Measurements from ENCODE around the gene ZSCAN26.

The ZSCAN26 gene

GRCh38 chr6:28277746-28278145 lies 10.8 kb downstream of the ZSCAN26 start:
- H3K4me1 ChIP-seq (ENCODE audit: control insufficient read depth in 2 of 2, insufficient read depth in 1 of 2, low read depth in 1 of 2, low read length in 2 of 2): peaks cover 2 to 4% of the 10 kb centered on the region in 2 donors
- no peak overlapping the region for H3K27ac ChIP-seq (replicated peaks; ENCODE audit: low read length)
- no peak overlapping the region for H3K14ac ChIP-seq (ENCODE audit: low read length)
- H3K36me3 ChIP-seq (replicated peaks in 1 of 2; ENCODE audit: control insufficient read depth in 2 of 2, insufficient read depth in 2 of 2, low read length in 2 of 2): peaks cover 9 to 56% of the 10 kb centered on the region in 2 donors
- H2BK120ac ChIP-seq (ENCODE audit: low read depth, low read length): no peak overlapping the region
- H4K8ac ChIP-seq (ENCODE audit: low read depth, low read length): no peak overlapping the region
- no peak overlapping the region for H2BK12ac ChIP-seq (ENCODE audit: low read length)
- H3K9ac ChIP-seq (ENCODE audit: low read depth, low read length, poor library complexity): no peak overlapping the region
- H3K23ac ChIP-seq (ENCODE audit: low read depth, low read length, poor library complexity): no peak overlapping the region
- no peaks in the 10 kb centered on the region for H3K27me3 ChIP-seq (ENCODE audit: control insufficient read depth in 3 of 3, insufficient read depth in 3 of 3, low read depth in 1 of 3, low read length in 3 of 3)
- no peak overlapping the region for H3K4ac ChIP-seq (ENCODE audit: low read length)
- no peaks in the 10 kb centered on the region for H3K79me1 ChIP-seq (ENCODE audit: low read depth, low read length)
- H4K91ac ChIP-seq (ENCODE audit: low read depth, low read length, poor library complexity): no peak overlapping the region
- no peak overlapping the region for H3K18ac ChIP-seq (ENCODE audit: low read length)
- no peak overlapping the region for H2AFZ ChIP-seq (ENCODE audit: low read length)
- H3K9me3 ChIP-seq (replicated peaks in 1 of 2; ENCODE audit: control insufficient read depth in 2 of 2, insufficient read depth in 1 of 2, low read depth in 1 of 2, low read length in 2 of 2): no peaks in the 10 kb centered on the region
- H3K4me2 ChIP-seq (ENCODE audit: insufficient read depth, low read length, poor library complexity, severe bottlenecking): no peak overlapping the region
- H2BK5ac ChIP-seq (ENCODE audit: low read length): no peak overlapping the region
- no peak overlapping the region for H2AK5ac ChIP-seq (ENCODE audit: low read depth, low read length)
- no peak for DNase-seq (ENCODE audit: low spot score)
- H2BK15ac ChIP-seq (ENCODE audit: low read length): no peak overlapping the region
- no CpG with 5 or more reads among the region's 3 CpGs for WGBS, 2 donors (ENCODE audit: extremely low coverage in 2 of 2, insufficient read length in 2 of 2, insufficient replicate concordance in 1 of 2)
- no peak overlapping the region for H3K4me3 ChIP-seq (ENCODE audit: low read length in 2 of 2)

- H2AFZ ChIP-seq (ENCODE audit: low read length): peak overlapping the region; percentile 89
- H3K27me3 ChIP-seq (ENCODE audit: control insufficient read depth in 3 of 3, insufficient read depth in 3 of 3, low read depth in 1 of 3, low read length in 3 of 3): no peaks in the 10 kb centered on the region
- no peak overlapping the region for H3K4ac ChIP-seq (ENCODE audit: low read length)
- no peaks in the 10 kb centered on the region for H3K79me1 ChIP-seq (ENCODE audit: low read depth, low read length)
- peak overlapping the region; percentile 57 to 72 for H3K4me3 ChIP-seq (ENCODE audit: low read length in 2 of 2)
- no peak overlapping the region for H3K27ac ChIP-seq (replicated peaks; ENCODE audit: low read length)
- no peak overlapping the region for H2AK5ac ChIP-seq (ENCODE audit: low read depth, low read length)
- no peak overlapping the region for H3K18ac ChIP-seq (ENCODE audit: low read length)
- DNase-seq (ENCODE audit: low spot score): no peak
- H3K4me2 ChIP-seq (ENCODE audit: insufficient read depth, low read length, poor library complexity, severe bottlenecking): peak overlapping the region; percentile 70
- H3K36me3 ChIP-seq (replicated peaks in 1 of 2; ENCODE audit: control insufficient read depth in 2 of 2, insufficient read depth in 2 of 2, low read length in 2 of 2): peaks cover 12 to 54% of the 10 kb centered on the region in 2 donors
- no peak overlapping the region for H3K23ac ChIP-seq (ENCODE audit: low read depth, low read length, poor library complexity)
- no peak overlapping the region for H3K14ac ChIP-seq (ENCODE audit: low read length)
- no peak overlapping the region for H2BK15ac ChIP-seq (ENCODE audit: low read length)
- peaks cover 2 to 4% of the 10 kb centered on the region in 2 donors for H3K4me1 ChIP-seq (ENCODE audit: control insufficient read depth in 2 of 2, insufficient read depth in 1 of 2, low read depth in 1 of 2, low read length in 2 of 2)
- no peak overlapping the region for H2BK12ac ChIP-seq (ENCODE audit: low read length)
- no peak overlapping the region for H3K9ac ChIP-seq (ENCODE audit: low read depth, low read length, poor library complexity)
- H2BK5ac ChIP-seq (ENCODE audit: low read length): no peak overlapping the region
- no peak overlapping the region for H4K91ac ChIP-seq (ENCODE audit: low read depth, low read length, poor library complexity)
- WGBS, 2 donors (ENCODE audit: extremely low coverage in 2 of 2, insufficient read length in 2 of 2, insufficient replicate concordance in 1 of 2): no CpG with 5 or more reads among the region's 3 CpGs
- H4K8ac ChIP-seq (ENCODE audit: low read depth, low read length): no peak overlapping the region
- H3K9me3 ChIP-seq (replicated peaks in 1 of 2; ENCODE audit: control insufficient read depth in 2 of 2, insufficient read depth in 1 of 2, low read depth in 1 of 2, low read length in 2 of 2): no peaks in the 10 kb centered on the region
- H2BK120ac ChIP-seq (ENCODE audit: low read depth, low read length): no peak overlapping the region
These were observed 13.8 kb downstream of the ZSCAN26 start for GRCh38 chr6:28280595-28281287.

- H3K79me1 ChIP-seq (ENCODE audit: low read depth, low read length): no peaks in the 10 kb centered on the region
- no peaks in the 10 kb centered on the region for H3K27me3 ChIP-seq (ENCODE audit: control insufficient read depth in 3 of 3, insufficient read depth in 3 of 3, low read depth in 1 of 3, low read length in 3 of 3)
- H3K14ac ChIP-seq (ENCODE audit: low read length): no peak within 1 kb of the TSS
- peak within 1 kb of the TSS; percentile 72 to 96 for H3K4me3 ChIP-seq (ENCODE audit: low read length in 2 of 2)
- H2BK12ac ChIP-seq (ENCODE audit: low read length): no peak within 1 kb of the TSS
- H2AFZ ChIP-seq (ENCODE audit: low read length): peak within 1 kb of the TSS; percentile 89
- H3K4me2 ChIP-seq (ENCODE audit: insufficient read depth, low read length, poor library complexity, severe bottlenecking): peak within 1 kb of the TSS; percentile 70
- no peak within 1 kb of the TSS for H2BK15ac ChIP-seq (ENCODE audit: low read length)
- H3K9ac ChIP-seq (ENCODE audit: low read depth, low read length, poor library complexity): peak within 1 kb of the TSS; percentile 54
- H4K91ac ChIP-seq (ENCODE audit: low read depth, low read length, poor library complexity): no peak within 1 kb of the TSS
- peak within 1 kb of the TSS; percentile 62 for H3K27ac ChIP-seq (replicated peaks; ENCODE audit: low read length)
- peak; percentile 84 for DNase-seq (ENCODE audit: low spot score)
- H3K9me3 ChIP-seq (replicated peaks in 1 of 2; ENCODE audit: control insufficient read depth in 2 of 2, insufficient read depth in 1 of 2, low read depth in 1 of 2, low read length in 2 of 2): no peaks in the 10 kb centered on the region
- no peak within 1 kb of the TSS for H2AK5ac ChIP-seq (ENCODE audit: low read depth, low read length)
- H2BK5ac ChIP-seq (ENCODE audit: low read length): no peak within 1 kb of the TSS
- peaks cover 2 to 4% of the 10 kb centered on the region in 2 donors for H3K4me1 ChIP-seq (ENCODE audit: control insufficient read depth in 2 of 2, insufficient read depth in 1 of 2, low read depth in 1 of 2, low read length in 2 of 2)
- H3K4ac ChIP-seq (ENCODE audit: low read length): no peak within 1 kb of the TSS
- H2BK120ac ChIP-seq (ENCODE audit: low read depth, low read length): no peak within 1 kb of the TSS
- no peak within 1 kb of the TSS for H4K8ac ChIP-seq (ENCODE audit: low read depth, low read length)
- no CpG with 5 or more reads among the region's 50 CpGs for WGBS, 2 donors (ENCODE audit: extremely low coverage in 2 of 2, insufficient read length in 2 of 2, insufficient replicate concordance in 1 of 2)
- peak within 1 kb of the TSS; percentile 69 for H3K23ac ChIP-seq (ENCODE audit: low read depth, low read length, poor library complexity)
- H3K36me3 ChIP-seq (replicated peaks in 1 of 2; ENCODE audit: control insufficient read depth in 2 of 2, insufficient read depth in 2 of 2, low read length in 2 of 2): peaks cover 12 to 54% of the 10 kb centered on the region in 2 donors
- peak within 1 kb of the TSS; percentile 92 for H3K18ac ChIP-seq (ENCODE audit: low read length)
These were observed 14.5 kb downstream of the ZSCAN26 start, which contains the start of gene PGBD1 for GRCh38 chr6:28281288-28282064. Gene PGBD1, plus strand, starts transcription at chr6:28281572. Its CDS starts 2,242 bp downstream, at chr6:28283814.

GRCh38 chr6:28282926-28283325 lies 16.0 kb downstream of the ZSCAN26 start:
- no peak overlapping the region for H2AFZ ChIP-seq (ENCODE audit: low read length)
- H3K36me3 ChIP-seq (replicated peaks in 1 of 2; ENCODE audit: control insufficient read depth in 2 of 2, insufficient read depth in 2 of 2, low read length in 2 of 2): peaks cover 13 to 54% of the 10 kb centered on the region in 2 donors
- H2BK120ac ChIP-seq (ENCODE audit: low read depth, low read length): no peak overlapping the region
- H3K4me3 ChIP-seq (ENCODE audit: low read length in 2 of 2): peak overlapping the region in 1 of 2 donors; percentile 72
- H3K4me2 ChIP-seq (ENCODE audit: insufficient read depth, low read length, poor library complexity, severe bottlenecking): no peak overlapping the region
- no peak overlapping the region for H3K9ac ChIP-seq (ENCODE audit: low read depth, low read length, poor library complexity)
- H2AK5ac ChIP-seq (ENCODE audit: low read depth, low read length): no peak overlapping the region
- DNase-seq (ENCODE audit: low spot score): no peak
- H4K8ac ChIP-seq (ENCODE audit: low read depth, low read length): no peak overlapping the region
- H3K18ac ChIP-seq (ENCODE audit: low read length): no peak overlapping the region
- peaks cover 2% of the 10 kb centered on the region for H3K79me1 ChIP-seq (ENCODE audit: low read depth, low read length)
- H2BK12ac ChIP-seq (ENCODE audit: low read length): no peak overlapping the region
- H3K23ac ChIP-seq (ENCODE audit: low read depth, low read length, poor library complexity): no peak overlapping the region
- no peak overlapping the region for H4K91ac ChIP-seq (ENCODE audit: low read depth, low read length, poor library complexity)
- H2BK15ac ChIP-seq (ENCODE audit: low read length): no peak overlapping the region
- H3K14ac ChIP-seq (ENCODE audit: low read length): no peak overlapping the region
- H3K4me1 ChIP-seq (ENCODE audit: control insufficient read depth in 2 of 2, insufficient read depth in 1 of 2, low read depth in 1 of 2, low read length in 2 of 2): peaks cover 2 to 4% of the 10 kb centered on the region in 2 donors
- H3K4ac ChIP-seq (ENCODE audit: low read length): no peak overlapping the region
- H3K27ac ChIP-seq (replicated peaks; ENCODE audit: low read length): no peak overlapping the region
- H3K9me3 ChIP-seq (replicated peaks in 1 of 2; ENCODE audit: control insufficient read depth in 2 of 2, insufficient read depth in 1 of 2, low read depth in 1 of 2, low read length in 2 of 2): peaks cover under 1 to 3% of the 10 kb centered on the region in 2 donors
- no peaks in the 10 kb centered on the region for H3K27me3 ChIP-seq (ENCODE audit: control insufficient read depth in 3 of 3, insufficient read depth in 3 of 3, low read depth in 1 of 3, low read length in 3 of 3)
- WGBS, 2 donors (ENCODE audit: extremely low coverage in 2 of 2, insufficient read length in 2 of 2, insufficient replicate concordance in 1 of 2): no CpG with 5 or more reads among the region's 2 CpGs
- no peak overlapping the region for H2BK5ac ChIP-seq (ENCODE audit: low read length)

All from neuronal stem cell (in vitro differentiated cells).